ENCODE measurements around the gene FCRLA.

FCRLA gene

DNA sequence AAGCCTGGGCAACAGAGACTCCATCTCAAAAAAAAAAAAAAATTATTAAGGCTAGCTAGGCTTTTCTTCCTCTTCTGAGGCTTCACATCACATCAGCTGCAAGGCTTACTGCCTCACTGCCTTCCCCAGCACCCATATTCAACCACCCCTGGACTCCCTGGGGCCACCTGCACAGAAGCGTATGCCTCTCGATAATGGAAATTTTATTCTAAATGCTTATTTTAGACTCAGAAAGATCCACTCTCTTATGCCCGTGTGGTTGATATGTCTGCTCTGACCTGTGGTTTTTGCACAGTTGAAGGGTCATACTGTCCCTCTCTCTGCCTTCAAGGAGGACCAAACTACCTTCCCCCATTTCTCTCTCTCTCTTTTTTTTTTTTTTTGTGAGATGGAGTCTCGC is 1.5 kb upstream of the FCRLA start:
- TF ChIP-seq ZC3H10 (CRISPR knock-in tag; IDR thresholded peaks at IDR 0.05), result no peak
- no peak for TF ChIP-seq ZNF70 (CRISPR knock-in tag; IDR thresholded peaks at IDR 0.05)
- TF ChIP-seq OSR1 (CRISPR knock-in tag; IDR thresholded peaks at IDR 0.05), result no peak
- TF ChIP-seq SNAI2 (CRISPR knock-in tag; IDR thresholded peaks at IDR 0.05), result no peak
- TF ChIP-seq, protein P1, sequence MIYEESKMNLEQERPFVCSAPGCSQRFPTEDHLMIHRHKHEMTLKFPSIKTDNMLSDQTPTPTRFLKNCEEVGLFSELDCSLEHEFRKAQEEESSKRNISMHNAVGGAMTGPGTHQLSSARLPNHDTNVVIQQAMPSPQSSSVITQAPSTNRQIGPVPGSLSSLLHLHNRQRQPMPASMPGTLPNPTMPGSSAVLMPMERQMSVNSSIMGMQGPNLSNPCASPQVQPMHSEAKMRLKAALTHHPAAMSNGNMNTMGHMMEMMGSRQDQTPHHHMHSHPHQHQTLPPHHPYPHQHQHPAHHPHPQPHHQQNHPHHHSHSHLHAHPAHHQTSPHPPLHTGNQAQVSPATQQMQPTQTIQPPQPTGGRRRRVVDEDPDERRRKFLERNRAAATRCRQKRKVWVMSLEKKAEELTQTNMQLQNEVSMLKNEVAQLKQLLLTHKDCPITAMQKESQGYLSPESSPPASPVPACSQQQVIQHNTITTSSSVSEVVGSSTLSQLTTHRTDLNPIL (CRISPR knock-in tag; IDR thresholded peaks at IDR 0.05; ENCODE audit: low read depth), result no peak
- TF ChIP-seq, protein P2, sequence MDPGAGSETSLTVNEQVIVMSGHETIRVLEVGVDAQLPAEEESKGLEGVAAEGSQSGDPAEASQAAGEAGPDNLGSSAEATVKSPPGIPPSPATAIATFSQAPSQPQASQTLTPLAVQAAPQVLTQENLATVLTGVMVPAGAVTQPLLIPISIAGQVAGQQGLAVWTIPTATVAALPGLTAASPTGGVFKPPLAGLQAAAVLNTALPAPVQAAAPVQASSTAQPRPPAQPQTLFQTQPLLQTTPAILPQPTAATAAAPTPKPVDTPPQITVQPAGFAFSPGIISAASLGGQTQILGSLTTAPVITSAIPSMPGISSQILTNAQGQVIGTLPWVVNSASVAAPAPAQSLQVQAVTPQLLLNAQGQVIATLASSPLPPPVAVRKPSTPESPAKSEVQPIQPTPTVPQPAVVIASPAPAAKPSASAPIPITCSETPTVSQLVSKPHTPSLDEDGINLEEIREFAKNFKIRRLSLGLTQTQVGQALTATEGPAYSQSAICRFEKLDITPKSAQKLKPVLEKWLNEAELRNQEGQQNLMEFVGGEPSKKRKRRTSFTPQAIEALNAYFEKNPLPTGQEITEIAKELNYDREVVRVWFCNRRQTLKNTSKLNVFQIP (CRISPR knock-in tag; IDR thresholded peaks at IDR 0.05; ENCODE audit: borderline replicate concordance, low read depth), result no peak
- TF ChIP-seq CSDC2 (CRISPR knock-in tag; IDR thresholded peaks at IDR 0.05), result no peak
- TF ChIP-seq TCF4 (CRISPR knock-in tag; IDR thresholded peaks at IDR 0.05; ENCODE audit: borderline replicate concordance), result no peak
- no peak for TF ChIP-seq RARB (CRISPR knock-in tag; IDR thresholded peaks at IDR 0.05)
- TF ChIP-seq, protein P3, sequence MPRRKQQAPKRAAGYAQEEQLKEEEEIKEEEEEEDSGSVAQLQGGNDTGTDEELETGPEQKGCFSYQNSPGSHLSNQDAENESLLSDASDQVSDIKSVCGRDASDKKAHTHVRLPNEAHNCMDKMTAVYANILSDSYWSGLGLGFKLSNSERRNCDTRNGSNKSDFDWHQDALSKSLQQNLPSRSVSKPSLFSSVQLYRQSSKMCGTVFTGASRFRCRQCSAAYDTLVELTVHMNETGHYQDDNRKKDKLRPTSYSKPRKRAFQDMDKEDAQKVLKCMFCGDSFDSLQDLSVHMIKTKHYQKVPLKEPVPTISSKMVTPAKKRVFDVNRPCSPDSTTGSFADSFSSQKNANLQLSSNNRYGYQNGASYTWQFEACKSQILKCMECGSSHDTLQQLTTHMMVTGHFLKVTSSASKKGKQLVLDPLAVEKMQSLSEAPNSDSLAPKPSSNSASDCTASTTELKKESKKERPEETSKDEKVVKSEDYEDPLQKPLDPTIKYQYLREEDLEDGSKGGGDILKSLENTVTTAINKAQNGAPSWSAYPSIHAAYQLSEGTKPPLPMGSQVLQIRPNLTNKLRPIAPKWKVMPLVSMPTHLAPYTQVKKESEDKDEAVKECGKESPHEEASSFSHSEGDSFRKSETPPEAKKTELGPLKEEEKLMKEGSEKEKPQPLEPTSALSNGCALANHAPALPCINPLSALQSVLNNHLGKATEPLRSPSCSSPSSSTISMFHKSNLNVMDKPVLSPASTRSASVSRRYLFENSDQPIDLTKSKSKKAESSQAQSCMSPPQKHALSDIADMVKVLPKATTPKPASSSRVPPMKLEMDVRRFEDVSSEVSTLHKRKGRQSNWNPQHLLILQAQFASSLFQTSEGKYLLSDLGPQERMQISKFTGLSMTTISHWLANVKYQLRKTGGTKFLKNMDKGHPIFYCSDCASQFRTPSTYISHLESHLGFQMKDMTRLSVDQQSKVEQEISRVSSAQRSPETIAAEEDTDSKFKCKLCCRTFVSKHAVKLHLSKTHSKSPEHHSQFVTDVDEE (CRISPR knock-in tag; IDR thresholded peaks at IDR 0.05), result no peak
- no peak for TF ChIP-seq PPARA (CRISPR knock-in tag; IDR thresholded peaks at IDR 0.05; ENCODE audit: borderline replicate concordance)
- TF ChIP-seq, protein P4, sequence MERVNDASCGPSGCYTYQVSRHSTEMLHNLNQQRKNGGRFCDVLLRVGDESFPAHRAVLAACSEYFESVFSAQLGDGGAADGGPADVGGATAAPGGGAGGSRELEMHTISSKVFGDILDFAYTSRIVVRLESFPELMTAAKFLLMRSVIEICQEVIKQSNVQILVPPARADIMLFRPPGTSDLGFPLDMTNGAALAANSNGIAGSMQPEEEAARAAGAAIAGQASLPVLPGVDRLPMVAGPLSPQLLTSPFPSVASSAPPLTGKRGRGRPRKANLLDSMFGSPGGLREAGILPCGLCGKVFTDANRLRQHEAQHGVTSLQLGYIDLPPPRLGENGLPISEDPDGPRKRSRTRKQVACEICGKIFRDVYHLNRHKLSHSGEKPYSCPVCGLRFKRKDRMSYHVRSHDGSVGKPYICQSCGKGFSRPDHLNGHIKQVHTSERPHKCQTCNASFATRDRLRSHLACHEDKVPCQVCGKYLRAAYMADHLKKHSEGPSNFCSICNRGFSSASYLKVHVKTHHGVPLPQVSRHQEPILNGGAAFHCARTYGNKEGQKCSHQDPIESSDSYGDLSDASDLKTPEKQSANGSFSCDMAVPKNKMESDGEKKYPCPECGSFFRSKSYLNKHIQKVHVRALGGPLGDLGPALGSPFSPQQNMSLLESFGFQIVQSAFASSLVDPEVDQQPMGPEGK (CRISPR knock-in tag; IDR thresholded peaks at IDR 0.05; ENCODE audit: borderline replicate concordance), result no peak
- no peak for TF ChIP-seq ZNF8 (CRISPR knock-in tag; IDR thresholded peaks at IDR 0.05)
- TF ChIP-seq ZFP30 (CRISPR knock-in tag; IDR thresholded peaks at IDR 0.05), result no peak
- no peak for TF ChIP-seq TOX (CRISPR knock-in tag; IDR thresholded peaks at IDR 0.05; ENCODE audit: borderline replicate concordance)
- TF ChIP-seq ZNF565 (CRISPR knock-in tag; conservative IDR thresholded peaks at IDR 0.05; ENCODE audit: low read depth), result no peak
- no peak for TF ChIP-seq GLIS3 (CRISPR knock-in tag; IDR thresholded peaks at IDR 0.05)
- no peak for TF ChIP-seq BACH2 (CRISPR knock-in tag; IDR thresholded peaks at IDR 0.05; ENCODE audit: borderline replicate concordance)

DNA sequence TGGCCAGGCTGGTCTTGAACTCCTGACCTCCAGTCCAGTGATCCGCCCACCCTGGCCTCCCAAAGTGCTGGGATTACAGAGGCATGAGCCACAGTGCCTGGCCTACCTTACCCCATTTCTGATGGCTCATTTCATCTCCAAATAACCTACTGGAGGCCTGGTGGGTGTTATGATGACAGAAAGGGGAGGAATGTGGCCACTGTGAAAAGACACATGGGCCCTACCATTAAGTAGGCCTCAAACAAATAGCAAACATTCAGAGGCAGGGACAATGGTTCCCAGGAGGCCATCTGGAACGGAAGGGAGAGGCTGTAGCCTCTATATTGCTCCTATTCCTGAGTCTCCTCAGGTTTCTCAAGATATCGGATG is 932 bp upstream of the FCRLA start:
- ATAC-seq, result peak; percentile 53

More for the DNA sequence above, 1.5 kb upstream of the FCRLA start:
- ATAC-seq, result no peak

DNA sequence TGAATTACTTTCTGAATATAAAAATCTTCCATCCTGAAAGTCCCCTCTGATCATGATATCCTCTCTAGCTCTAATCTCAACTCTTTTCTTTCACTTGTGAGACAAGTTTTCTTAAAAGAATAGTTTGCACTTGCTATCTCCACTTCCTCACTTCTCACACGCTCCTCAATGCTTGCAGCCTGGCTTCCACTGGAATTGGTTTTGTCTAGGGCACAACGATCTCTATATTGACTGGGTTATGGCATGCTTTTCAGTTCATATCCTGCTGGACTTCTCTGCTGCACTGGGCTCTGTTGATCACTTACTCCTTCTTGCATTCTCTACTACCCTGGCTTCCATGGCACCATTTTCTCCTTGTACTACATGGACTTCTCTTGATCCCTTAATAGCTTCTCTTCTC is 474 bp downstream of the FCRLA start:
- no peak for ATAC-seq
- TF ChIP-seq ARNTL (CRISPR knock-in tag; IDR thresholded peaks at IDR 0.05; ENCODE audit: borderline replicate concordance, low read depth) (no peak), PPARA (CRISPR knock-in tag; IDR thresholded peaks at IDR 0.05; ENCODE audit: borderline replicate concordance) (no peak), BACH2 (CRISPR knock-in tag; IDR thresholded peaks at IDR 0.05; ENCODE audit: borderline replicate concordance) (no peak), RARB (CRISPR knock-in tag; IDR thresholded peaks at IDR 0.05) (no peak), SNAI2 (CRISPR knock-in tag; IDR thresholded peaks at IDR 0.05) (no peak), ZNF70 (CRISPR knock-in tag; IDR thresholded peaks at IDR 0.05) (no peak)
- TF ChIP-seq, protein P1 (CRISPR knock-in tag; IDR thresholded peaks at IDR 0.05; ENCODE audit: low read depth), result no peak
- TF ChIP-seq, protein P3 (CRISPR knock-in tag; IDR thresholded peaks at IDR 0.05), result no peak
- TF ChIP-seq, protein P5, sequence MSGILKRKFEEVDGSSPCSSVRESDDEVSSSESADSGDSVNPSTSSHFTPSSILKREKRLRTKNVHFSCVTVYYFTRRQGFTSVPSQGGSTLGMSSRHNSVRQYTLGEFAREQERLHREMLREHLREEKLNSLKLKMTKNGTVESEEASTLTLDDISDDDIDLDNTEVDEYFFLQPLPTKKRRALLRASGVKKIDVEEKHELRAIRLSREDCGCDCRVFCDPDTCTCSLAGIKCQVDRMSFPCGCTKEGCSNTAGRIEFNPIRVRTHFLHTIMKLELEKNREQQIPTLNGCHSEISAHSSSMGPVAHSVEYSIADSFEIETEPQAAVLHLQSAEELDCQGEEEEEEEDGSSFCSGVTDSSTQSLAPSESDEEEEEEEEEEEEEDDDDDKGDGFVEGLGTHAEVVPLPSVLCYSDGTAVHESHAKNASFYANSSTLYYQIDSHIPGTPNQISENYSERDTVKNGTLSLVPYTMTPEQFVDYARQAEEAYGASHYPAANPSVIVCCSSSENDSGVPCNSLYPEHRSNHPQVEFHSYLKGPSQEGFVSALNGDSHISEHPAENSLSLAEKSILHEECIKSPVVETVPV (CRISPR knock-in tag; IDR thresholded peaks at IDR 0.05), result no peak

More for the DNA sequence above, 932 bp upstream of the FCRLA start:
- TF ChIP-seq TCF4 (CRISPR knock-in tag; IDR thresholded peaks at IDR 0.05; ENCODE audit: borderline replicate concordance) (no peak), ZNF8 (CRISPR knock-in tag; IDR thresholded peaks at IDR 0.05) (no peak), OSR1 (CRISPR knock-in tag; IDR thresholded peaks at IDR 0.05) (peak; percentile 65; the same call in 1 of the 2 replicates), ZNF70 (CRISPR knock-in tag; IDR thresholded peaks at IDR 0.05) (no peak), ZFP3 (CRISPR knock-in tag; IDR thresholded peaks at IDR 0.05) (no peak)
- TF ChIP-seq, protein P4 (CRISPR knock-in tag; IDR thresholded peaks at IDR 0.05; ENCODE audit: borderline replicate concordance), result no peak

All from SK-N-SH treated with all-trans-retinoic acid at 6 μM for 48 hours (cell line).